ENCODE results near the gene APOO.
A peak's percentile ranks its signal among the peaks of the same experiment; 100 is the strongest.

Gene APOO

DNA sequence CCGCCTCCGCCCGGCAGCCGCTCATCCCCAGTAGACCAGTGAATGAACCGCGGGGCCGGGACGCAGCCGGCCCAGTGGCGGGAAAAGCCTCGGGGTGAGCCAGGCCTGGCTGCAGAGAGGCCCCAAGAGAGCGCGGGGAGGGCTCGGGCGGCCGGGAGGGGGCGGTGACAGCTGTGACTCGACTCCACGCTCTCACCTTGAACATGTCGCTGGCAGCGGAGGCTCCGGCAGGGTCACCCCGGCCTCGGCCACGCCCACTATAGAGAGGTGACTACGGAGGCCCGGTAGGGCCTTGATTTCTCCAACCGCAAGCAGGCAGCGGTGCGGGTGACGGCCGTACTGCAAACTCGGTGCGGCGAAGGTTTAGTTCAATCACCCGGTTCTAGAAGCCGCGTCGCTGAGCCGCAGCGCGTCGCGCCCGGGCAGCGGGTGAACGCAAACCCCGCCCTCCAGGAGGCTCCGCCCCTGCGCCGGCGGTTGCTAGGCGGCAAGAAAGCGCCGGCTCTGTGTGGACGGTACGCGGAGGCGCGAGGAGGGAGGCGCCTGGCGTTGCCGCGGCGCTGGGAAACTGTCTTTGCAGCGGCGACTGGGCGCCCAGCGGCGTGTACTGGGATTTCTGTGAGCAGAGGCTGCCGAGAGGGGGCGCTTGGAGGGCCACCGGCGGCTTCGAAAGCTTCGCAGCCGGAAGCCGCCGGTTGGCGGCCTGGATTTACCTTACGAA, at the start of gene APOO, which contains the start of gene CXorf58:
Gene APOO, minus strand, starts transcription at position 441 of the 721 bp plus-strand sequence. Its CDS starts 236 bp downstream, at position 205.
Gene CXorf58, plus strand, starts transcription at position 509 of the 721 bp plus-strand sequence. CDS start 2,297 bp downstream, outside the sequence.
- peak; percentile 75 to 86 (median 78) for DNase-seq

DNA sequence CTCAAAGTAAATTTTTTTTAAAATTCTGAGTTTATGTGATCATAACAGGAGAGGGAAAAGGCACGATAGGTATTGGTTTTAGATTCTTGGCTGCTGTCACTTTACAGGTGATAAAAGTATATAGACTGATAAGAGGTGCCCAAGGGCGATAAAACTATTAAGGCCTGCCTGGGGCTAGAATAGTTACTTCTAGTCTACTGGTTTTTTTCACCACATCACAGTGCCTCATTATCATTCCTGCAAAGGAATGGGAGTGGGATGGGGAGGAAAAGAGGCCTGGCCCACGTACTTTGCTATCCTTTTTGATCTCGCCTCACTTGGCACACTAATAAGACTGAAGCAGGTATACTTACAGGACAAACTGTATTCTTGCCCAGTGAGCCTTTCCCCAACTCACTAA, 46.7 kb upstream of the APOO start:
- no peak for DNase-seq

DNA sequence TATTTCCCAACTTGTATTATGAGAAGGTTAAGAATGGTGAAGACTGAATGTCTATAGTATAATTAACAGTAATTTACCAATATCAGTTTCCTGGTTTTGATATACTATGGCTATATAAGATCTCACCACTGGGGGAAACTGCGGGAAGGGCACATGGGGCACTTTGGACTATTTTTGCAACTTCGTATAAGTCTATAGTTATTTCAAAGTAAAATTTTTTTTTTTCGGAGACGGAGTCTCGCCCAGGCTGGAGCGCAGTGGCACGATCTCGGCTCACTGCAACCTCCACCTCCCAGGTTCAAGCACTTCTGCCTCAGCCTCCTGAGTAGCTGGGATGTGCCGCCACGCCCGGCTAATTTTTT, 46.2 kb upstream of the APOO start:
- peak in 1 of 4 experiments; percentile 1 for DNase-seq

DNA sequence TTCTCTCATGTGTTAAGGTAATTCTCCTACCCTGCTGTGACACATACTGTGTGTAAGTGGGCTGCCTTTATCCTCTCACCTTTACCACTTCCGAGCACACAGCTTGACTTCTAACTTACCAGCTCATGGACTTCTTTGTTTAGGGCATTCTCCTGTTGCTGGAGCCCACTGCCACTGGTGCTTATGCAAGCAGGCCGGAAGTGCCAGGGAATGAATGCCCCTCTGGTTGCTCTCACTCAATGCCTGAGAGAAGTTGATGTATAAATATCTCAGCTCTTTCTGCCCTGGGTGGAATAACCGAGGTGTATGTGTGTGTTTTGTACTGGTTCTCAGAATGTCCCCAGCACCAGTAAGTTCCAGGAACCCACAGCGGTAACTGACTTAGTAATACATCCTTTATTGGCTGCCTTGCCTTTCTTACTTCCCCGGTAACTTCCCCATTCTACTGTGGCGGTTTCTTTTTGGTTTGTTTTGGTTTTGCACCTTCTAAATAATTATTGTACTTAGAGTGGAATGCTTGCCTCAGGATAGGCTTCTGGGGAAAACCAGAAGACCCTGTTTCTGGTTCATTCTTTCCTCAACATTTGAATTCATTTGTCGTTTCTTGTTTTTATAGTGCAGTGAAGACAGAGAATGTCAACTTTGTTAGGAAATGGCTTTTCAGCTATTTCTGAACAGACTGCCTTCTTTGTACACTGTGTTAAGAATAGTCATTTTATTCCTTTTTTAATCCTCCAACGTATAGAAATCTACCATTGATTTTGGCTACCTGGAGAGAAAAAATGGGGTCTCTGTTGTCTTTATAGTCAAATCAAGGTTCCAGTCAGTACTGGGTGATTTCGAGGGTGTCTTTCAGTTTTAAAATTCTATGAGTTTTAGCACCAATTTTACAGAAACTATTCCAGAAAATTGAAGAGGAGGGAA, 45.5 kb upstream of the APOO start:
- DNase-seq: peak in 2 of 4 experiments; percentile 0 to 1

DNA sequence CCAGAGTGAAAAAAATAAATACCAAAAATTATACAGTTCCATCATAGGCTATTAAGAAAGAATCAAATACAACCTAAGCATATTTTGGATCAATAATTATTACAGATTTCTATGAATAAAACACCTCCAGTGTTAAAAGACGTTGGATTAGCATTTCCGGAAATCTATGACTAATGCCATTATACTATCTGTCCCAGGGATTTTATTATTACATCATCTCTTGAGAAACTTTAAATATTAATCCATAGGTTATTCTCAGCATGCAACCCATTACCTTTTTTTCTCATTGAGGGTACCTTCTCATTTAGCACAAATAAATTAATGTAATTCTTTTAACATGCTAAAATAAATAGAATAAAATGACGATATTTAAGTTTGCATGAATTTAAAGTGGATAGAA, 44.7 kb upstream of the APOO start:
- DNase-seq: no peak

DNA sequence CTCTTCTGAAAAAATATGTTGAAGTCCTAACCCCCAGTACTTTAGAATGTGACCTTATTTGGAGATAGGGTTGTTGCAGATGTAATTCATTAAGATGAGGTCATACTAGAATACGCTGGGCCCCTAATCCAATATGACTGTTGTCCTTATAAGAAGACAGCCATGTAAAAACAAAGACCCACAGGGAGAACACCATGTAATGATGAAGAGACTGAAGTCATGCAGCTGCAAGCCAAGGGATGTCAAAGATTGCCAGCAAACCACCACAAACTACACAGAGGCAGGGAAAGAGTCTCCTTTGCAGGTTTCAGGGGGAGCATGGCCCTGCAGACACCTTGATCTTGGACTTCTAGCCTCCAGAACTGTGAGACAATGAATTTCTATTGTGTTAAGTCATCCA, 37.5 kb upstream of the APOO start:
- no peak for DNase-seq

DNA sequence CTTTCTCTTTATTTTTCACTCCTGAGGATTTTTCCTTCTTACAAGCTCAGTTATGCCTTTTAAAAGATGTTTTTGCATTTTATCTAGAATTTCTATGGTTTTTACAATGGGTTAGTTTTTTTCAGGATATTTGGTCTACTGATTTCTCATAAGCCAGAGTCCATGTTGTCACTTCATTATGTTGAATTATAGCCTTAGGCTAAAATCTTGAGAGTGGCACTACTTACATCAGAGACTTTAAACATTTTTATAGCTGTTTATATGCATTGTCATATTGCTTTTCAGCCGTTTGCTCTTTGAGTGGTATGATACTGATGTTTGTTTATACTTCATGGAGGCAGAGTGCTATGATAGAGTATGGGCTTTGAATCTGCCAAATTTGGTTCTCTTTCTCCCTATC, 36.5 kb upstream of the APOO start:
- no peak for DNase-seq

DNA sequence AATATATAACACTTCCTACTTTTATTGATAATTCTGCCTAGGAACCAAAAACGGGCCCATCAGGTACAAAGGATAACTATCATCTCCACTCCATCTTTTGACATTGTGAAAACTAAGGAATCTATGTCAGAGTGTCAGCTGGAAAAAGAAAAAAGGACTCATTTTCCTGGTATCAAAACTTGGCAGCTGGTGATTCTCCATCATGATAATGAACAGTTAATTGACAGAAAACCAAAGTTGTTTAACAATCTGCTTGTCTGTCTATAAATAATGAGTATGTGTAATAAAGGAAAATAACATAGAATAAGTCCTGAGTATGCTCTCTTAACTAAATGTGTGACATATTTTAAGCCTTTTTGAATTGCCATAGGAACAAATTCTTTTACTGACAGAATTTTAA, 31.5 kb upstream of the APOO start:
- DNase-seq: no peak

DNA sequence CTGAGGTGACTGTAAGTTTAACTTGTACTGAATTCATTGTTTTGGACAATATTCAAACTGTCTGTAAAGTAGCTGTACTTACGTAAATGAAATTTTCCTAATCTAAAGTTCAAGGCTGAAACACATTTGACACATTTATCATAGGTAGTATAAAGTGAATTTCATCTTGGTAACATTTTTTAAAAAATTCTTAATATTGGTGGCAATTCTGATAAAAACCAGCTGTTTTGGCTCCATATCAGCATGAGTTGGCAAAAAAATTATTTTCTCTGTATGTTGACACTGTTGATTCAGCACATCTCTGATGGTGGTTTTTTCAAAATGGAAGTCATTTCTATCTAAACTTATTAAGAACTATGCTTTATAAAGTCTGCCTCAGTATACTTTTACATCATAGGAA, 31.0 kb upstream of the APOO start:
- no peak for DNase-seq

DNA sequence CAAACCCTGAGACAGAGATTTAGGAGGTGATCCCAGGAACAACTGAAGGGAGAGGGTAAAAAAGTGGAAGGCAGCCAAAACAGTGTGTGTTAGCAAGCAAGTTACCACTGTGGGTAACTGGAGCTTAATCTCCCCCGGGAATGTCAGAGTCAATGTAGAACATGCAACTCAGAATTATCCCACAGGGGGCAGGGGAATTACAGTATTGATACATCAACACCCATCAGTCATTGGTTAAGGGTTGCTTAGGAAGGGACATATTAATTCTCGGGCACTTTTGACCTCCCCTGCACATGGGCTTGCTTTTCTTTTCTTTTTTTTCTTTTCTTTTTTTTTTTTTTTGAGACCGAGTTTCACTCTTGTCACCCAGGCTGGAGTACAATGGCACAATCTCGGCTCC, 29.4 kb upstream of the APOO start:
- no peak for DNase-seq

DNA sequence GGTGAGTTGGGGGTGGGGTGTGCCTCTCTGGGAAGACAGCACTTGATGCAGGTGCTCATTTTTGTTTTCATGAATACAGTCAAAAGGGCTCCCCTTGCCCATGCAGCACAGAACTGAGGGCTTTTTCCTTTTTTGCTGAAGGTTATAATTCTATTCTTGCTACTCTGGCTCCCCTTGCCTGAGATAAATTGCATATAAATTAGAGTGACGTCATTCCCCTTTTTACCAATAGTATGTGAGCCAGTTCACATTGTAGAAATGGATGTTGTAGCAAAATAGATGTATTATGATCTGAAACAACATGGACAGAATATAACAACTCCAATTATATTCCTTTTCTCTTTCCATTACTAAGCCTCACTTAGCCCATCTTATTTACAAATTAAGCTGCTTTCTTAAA, 28.4 kb upstream of the APOO start:
- DNase-seq: no peak

DNA sequence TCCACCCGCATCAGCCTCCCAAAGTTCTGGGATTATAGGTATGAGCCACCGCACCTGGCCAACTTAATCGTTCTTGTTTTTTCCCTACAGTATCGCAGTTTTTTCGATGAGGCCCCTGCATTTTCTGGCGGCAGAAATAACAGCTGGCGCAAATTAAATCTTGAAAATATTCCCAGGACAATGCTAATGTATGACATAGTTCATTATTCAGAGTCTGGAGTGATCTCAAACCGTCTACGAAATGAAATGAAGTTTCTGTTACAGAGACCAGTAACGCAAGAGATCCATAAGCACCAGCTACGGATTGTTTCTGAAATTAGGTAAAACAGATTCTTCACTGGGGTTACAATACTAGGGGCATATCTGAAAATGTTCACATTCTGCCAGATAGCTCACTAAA, 27.4 kb upstream of the APOO start:
- no peak for DNase-seq

DNA sequence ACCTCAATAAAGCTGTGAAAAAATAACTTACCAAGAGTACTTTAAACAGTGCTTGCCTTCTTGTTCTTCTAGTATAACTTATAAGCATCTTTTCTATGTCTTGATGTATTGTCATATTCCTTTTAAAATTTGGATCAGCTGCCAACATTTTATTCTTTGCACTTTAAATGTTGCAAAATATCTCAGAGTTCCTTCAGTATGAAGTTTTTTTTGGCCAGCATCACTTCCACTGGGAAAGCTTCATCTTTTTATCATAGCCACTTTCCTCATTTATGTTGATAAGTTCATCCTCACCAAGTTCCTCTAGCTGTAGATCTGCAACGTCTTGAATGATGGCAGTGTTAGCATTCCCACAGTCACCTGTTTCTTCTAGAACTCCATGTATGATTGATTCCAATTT, 24.3 kb upstream of the APOO start:
- no peak for DNase-seq

DNA sequence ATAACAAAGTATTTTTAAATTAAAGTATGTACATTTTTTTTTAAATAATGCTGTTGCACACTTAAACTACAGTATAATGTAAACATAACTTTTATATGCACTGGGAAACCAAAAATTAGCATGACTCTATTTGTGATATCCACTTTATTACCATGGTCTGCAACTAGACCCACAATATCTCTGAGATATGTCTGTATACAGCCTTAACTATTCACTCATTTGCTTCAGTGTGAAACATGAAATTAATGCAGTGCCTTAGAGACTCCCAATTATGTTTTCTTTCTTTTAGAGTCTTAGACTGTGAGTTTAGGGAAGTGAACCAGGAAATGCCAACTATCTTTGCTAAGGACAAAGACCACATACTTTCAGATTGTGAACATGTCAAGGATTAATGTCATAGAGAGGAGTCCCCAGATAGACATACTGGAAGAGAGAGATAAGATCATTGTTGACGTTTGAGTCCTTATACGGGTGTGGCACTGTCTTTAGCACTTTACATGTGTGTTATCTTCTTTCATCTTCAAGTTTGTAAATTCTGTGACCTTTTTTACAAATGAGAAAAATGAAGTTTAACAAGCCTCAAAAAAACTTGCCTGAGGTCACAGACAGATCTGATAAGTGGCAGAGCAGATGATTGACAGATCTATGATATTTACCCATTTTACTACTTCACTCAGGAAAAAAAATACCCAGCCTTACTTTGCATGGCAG, 23.3 kb upstream of the APOO start:
- DNase-seq: no peak

DNA sequence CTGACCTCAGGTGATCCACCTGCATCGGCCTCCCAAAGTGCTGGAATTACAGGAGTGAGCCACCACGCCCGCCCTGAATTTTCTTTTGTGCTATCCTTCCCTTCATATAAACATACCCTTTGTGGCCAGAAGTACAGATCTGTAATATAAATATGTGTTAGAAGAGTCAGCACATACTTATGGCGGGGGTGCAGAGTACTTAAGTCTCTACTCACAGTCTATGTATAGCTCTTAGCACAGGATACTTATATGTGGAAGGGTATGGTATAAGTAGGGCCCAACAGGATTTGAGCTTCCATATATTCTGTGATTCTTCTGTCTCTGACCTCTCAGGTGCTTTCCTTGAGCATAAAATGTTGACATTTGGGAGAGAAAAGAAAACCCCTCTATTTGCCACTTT, 18.3 kb upstream of the APOO start:
- DNase-seq: no peak

DNA sequence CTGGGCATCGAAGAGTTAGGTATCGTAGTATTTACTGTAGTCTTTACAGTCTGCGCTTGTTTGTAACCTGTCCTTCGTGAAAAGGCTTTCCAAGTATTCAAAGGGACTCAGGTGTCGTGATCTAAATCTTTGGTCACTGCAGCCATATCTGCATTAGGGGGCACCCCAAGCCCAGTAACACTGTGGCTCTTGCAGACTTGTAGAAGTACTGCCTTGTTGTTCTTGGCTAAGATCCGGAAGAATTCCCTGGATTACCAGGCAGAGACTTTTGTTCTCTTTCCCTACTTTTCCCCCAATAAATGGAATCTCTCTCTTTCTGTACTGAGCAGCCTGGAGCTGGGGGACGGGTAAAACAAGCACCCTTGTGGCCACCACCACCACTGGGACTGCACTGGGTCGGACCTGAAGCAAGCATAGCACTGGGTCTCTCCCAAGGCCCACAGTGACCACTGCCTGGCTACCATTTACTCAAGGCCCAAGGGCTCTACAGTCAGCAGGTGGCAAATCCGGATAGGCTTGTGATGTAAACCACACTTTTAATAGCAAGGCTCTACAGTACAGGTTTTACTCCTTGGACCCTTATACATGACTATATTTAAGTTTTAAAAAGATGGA, 12.1 kb upstream of the APOO start:
- DNase-seq: no peak

DNA sequence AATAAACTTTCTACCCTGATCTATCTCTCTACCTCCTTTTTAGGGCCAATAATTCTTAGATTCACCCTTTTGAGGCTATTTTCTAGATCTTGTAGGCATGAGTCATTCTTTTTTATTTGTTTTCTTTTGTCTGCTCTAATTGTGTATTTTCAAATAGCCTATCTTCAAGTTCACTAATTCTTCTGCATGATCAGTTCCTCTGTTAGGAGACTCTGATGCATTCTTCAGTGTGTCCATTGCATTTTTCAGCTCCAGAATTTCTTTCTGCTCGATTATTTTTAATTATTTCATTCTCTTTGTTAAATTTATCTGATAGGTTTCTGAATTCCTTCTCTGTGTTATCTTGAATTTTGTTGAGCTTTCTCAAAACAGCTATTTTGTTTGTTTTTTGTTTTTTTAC, 11.4 kb upstream of the APOO start:
- no peak for DNase-seq

DNA sequence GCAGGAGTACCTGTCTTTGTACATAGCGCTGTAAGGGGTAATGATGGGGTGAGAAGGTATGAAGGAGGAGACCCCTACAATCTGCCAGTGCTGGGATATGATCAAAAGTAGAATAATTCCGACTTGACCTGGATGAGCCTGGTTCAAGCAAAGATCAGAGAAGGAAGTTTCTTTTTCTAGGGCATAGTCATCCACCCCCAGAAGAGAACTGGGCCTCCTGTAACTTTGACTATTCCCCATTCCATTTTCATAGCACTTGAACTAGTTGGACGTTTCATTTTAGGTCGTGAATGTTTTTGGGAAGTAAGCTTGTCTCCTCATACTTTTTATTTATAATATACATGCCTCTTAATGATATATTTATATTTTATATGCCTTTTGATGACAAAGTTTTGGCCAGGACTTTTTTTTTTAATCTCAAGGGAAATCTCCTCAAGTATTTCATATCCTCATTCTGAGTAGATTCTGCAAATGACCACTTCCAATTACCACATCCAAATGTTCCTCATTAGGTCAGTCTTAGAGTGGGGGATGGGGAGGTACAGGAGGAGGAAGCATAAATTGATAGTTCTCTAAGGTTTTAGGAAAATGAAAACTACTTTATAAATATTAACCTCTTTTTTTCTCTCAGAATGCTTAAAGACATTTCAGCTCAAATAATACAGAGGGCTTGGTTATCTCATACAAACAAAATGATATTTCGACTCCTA, 3.5 kb upstream of the APOO start:
- no peak for DNase-seq

DNA sequence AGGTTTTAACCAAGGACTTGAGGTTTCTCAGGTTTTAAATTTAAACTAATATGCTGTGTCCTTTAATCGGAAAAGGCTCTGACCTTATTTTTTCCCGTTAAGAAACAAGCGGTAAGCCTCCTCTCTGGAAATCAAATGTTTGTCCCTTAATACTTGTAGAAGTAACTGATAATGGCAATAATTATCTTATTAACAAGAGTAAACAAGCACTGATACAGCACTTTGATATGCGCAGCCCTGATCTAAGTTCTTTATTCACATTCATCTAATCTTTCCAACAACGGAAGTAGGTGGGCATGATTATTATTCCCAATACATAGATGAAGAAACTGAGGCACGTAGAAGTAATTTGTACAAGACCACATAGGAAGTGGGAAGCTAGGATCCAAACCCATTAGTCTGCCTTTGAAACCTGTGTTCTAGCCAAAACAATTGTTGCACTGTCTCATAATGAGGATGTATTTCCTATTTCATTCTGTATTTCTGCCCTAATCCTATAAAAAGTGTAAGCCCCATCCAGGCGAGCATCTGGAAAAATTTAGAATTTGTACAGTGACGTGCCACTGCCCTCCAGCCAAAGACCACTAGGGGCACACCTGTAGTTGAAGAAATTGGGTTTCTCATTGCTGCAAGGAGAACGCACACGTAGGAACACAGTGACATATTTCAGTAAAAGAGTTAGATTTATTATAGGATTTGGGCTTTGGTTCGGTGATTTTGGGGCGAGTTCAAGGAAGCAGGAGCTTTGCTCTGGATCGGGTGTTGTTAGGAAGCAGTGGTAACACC, 674 bp upstream of the APOO start:
- no peak for DNase-seq

DNA sequence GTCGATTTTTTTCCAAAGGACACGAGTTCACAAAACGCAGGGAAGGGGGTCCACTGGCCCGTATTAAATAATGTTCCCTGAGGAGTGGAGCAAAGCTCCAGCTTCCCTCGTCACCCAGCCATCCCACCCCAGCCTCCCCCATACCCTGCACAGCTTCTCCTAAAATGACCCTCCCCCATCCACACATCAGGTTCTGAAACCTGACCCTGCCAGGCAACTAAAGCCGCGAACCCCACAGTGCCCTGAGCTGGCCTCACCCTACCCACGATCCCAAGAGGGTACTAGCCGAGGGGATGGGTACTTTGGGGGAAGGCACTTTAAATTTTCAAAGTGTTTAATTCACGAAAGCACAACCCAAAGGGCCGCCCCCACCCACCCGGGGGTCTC, 634 bp downstream of the APOO start:
- no peak for DNase-seq

DNA sequence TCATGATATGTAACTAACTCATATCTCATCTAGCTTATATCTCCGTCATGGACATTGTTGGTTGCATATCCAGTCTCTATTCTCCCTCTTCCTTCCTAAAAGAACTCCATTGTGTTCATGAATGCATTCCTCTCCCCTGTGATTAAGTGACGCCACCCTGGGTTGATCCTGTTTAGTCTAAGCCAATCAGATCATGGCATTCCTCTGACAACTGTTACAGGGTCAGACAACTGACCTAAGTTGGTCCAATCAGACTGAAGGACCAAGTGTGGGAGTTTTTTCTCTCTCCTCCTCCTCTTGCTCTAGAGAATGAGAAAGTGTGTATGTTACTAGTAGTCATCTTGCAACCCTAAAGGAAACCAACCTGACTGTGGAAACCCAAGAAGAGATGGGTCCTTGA, 3.6 kb downstream of the APOO start:
- no peak for DNase-seq

DNA sequence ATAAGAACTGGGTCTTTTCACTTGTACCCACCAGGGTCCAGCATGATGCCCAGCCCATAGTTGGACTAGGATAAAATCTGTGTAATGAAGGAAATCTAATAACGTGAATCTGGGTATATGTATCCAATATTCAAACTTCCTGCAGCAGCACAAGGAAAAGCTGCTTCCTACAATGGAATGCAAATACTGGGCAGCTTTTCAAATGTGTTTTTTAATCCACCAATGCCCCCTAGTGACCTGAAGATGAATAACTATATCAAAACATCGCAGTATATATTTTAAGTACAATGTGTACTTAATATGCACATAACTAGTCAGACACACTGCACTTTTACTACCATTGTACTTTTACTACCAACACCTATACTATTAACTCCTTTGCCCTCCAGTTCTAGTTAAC, 5.3 kb downstream of the APOO start:
- no peak for DNase-seq

All from activated CD4-positive, CD25-positive, alpha-beta regulatory T cell (primary cell).